GM08714 (cell line): Measurements from ENCODE around the gene FAM107B.
"Not testable (repeated sequence)": the region's sequence is repeated elsewhere in the genome, so short reads cannot be mapped to it uniquely, and the experiment has no call there.

Source experiments
- H3K4me3 ChIP-seq: fragments of 200-500 bp; sonication (Bioruptor generic); 2 replicates; pipeline ENCODE4 v1.5.1; 2014; ENCODE audit warnings: mild to moderate bottlenecking, low read length, inconsistent platforms
- ZNF274 ChIP-seq: IDR thresholded peaks from 2 replicates; pipeline ENCODE4 v1.6.1; 2012; ENCODE audit warnings: mild to moderate bottlenecking, low read depth, low read length

Gene FAM107B

GRCh38 chr10:14698829-14699170 is 75.9 kb downstream of the FAM107B start:
- no peak for TF ChIP-seq ZNF274

DNA sequence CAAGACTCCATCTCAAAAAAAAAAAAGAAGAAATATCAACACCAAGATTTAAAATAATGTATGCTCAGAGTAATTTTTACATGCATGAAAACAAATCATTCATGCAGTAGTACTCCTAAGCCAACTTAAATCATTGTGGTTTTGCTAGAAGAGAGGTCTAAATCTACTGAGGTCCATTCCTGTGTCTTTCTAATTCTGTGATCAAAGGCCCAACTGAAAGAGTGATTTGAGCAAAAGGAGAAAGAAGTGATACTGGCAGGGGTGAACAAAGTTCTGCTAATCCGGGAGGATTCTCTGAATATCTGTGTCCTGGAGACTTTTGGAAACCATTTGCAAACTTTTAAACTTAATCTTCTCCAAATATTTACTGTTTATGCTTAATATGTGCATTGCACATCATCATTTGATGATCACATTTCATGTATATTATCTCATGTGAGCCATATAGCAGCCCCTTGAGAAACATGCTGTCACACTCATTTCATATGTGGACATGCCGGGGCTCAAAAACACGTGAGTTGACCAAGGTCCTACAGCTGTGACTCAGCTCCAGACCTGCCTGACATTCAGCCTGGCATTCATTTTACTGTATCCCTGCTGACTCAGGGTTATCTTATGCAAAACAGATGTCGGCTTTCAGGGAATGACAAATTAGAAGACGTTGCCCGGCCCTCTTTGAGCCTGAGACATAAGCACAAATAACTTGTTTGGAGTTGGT is 76.4 kb downstream of the FAM107B start:
- no peak overlapping the region for H3K4me3 ChIP-seq
- no peak for TF ChIP-seq ZNF274

More at GRCh38 chr10:14698829-14699170, 75.9 kb downstream of the FAM107B start:
- no peak overlapping the region for H3K4me3 ChIP-seq

DNA sequence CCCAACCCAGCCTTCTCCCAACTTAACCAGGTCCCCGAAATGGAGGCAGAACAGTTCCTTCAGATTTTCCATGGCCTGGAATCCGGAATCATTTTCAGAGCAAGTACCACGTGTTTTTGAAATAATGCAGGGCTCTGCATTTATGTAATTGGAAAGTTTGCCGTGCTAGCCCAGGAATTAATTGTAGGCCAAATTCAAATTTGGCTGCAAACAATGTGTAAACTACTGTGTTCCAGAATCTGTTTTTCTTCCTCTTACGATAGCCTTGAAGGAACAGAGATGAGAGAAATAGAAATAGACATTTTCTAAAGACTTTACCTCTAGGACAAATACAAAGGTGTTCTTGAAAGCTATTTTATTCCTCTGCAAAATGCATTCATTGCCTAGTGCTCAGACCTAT is 77.4 kb downstream of the FAM107B start:
- no peak overlapping the region for H3K4me3 ChIP-seq
- no peak for TF ChIP-seq ZNF274

DNA sequence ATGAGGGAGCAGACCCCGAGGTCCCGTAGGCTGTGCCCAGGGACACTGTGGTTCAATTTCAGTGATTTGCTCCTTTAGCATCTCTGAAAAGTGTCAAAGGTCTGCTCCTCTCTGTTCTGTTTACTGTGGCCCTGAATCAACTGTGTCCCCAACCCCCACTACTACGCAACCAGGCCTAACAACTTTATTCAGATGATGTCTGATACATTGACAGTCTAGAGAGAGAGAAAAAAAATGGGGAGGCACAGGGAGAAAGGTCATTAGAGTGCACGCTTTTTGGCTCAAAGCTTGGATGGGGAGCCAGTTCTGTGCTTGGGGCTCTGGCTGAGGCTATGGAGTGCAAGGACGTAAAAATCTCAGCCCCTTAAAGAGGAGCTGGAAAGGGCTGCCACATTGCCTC is 77.9 kb downstream of the FAM107B start:
- H3K4me3 ChIP-seq = no peak overlapping the region
- no peak for TF ChIP-seq ZNF274

GRCh38 chr10:14695847-14696480 is 78.7 kb downstream of the FAM107B start:
- TF ChIP-seq ZNF274 = no peak
- H3K4me3 ChIP-seq = no peak overlapping the region

GRCh38 chr10:14693891-14694290 is 80.8 kb downstream of the FAM107B start:
- TF ChIP-seq ZNF274 = no peak

GRCh38 chr10:14692344-14693076 is 82.2 kb downstream of the FAM107B start:
- no peak for TF ChIP-seq ZNF274
- no peak overlapping the region for H3K4me3 ChIP-seq

More at GRCh38 chr10:14693891-14694290, 80.8 kb downstream of the FAM107B start:
- no peak overlapping the region for H3K4me3 ChIP-seq

GRCh38 chr10:14691359-14691758 is 83.3 kb downstream of the FAM107B start:
- no peak for TF ChIP-seq ZNF274
- no peak overlapping the region for H3K4me3 ChIP-seq

DNA sequence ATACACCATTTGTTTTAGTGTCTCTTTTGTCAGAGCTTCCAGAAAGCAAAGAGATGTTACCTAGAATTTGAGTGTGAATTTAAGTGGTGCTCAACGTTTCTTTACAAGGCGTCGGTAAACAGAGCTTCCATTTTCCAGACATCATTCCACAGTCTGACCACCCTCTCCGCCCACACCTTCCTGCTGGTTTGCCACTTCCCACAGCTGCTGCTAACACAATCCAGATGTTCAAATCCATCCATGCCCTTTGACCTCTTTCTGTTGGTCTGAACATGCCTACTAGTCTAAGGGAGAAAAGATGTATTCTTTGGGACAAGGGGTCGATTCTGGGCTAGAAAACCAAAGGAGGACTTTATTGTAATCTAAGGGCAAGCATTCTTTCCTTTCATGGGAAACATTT is 86.1 kb downstream of the FAM107B start:
- TF ChIP-seq ZNF274 = no peak
- H3K4me3 ChIP-seq = no peak overlapping the region

- H3K4me3 ChIP-seq = not testable (repeated sequence)
Measured at GRCh38 chr10:14688189-14688588, 86.5 kb downstream of the FAM107B start.

DNA sequence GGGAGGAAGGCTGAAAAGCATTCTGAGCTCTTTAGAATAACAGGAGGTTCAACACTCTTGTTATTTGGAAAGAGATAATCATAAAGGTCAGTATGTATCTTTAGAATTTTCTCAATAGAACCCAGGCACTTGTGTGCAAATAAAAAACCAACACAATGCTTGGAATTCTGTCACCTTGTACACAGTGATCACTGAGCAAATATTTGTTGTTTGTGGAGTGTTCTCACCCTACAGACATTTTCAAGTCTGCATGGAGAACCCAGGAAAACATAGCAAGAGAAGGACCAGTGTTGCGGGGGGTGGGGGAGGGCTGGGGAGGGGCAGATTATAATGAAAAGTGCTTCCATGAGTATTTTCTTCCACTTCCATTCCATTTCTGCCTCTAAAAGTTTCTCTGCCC is 87.4 kb downstream of the FAM107B start:
- no peak overlapping the region for H3K4me3 ChIP-seq
- no peak for TF ChIP-seq ZNF274

DNA sequence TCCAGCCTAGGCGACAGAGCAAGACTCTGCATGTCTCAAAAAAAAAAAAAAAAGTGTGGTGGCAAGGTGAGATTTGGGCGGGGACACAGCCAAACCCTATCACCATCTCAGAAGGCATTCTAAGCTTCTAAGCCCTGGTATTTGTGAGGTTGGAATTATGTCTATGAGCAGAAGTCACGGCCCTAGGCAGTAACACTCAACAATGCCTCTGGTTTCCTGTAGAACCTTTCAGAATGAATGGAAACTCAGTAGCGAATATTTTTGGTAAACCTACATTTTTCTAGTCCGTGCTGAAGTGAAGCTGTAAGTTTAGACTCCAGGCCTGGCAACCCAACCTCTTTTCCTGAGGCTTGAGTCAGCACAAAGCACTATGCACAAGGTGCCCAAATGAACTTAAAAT is 88.3 kb downstream of the FAM107B start:
- no peak overlapping the region for H3K4me3 ChIP-seq
- no peak for TF ChIP-seq ZNF274

- no peak overlapping the region for H3K4me3 ChIP-seq
- TF ChIP-seq ZNF274 = no peak
Measured at GRCh38 chr10:14684354-14684753, 90.3 kb downstream of the FAM107B start.

GRCh38 chr10:14683256-14683655 is 91.4 kb downstream of the FAM107B start:
- TF ChIP-seq ZNF274 = no peak
- no peak overlapping the region for H3K4me3 ChIP-seq

DNA sequence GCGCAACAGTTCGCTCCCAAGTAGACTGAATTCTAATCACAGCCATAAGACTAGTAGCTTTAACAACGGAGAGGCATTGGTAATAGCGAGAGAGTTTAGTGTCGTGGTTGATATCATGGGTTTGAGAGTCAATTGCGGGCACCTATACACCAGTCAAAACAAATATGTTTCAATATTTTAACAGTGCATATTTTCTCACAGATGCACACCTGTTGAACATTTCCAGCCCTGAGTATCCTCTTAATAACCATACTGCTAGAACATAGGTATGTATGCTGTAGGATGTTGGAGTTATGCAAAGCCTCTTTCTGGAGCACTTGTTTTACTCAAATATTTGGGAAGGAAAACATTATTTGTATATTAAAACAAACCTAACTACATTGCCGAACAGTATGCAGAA is 92.9 kb downstream of the FAM107B start:
- H3K4me3 ChIP-seq = no peak overlapping the region

More for the DNA sequence above, 92.9 kb downstream of the FAM107B start:
- TF ChIP-seq ZNF274 = no peak
